ENCODE data around the gene CD55. TPM values are rescaled to one million over a fixed set of nuclear protein-coding genes. Genes with fewer than 3 reads are reported as not detected.

The CD55 gene
- total and polyA plus RNA-seq, 2 of the 8 experiments (the other 6 are each of a cell fraction or from before 2014, with no cell fraction given): 20.1 to 22.8 TPM

DNA sequence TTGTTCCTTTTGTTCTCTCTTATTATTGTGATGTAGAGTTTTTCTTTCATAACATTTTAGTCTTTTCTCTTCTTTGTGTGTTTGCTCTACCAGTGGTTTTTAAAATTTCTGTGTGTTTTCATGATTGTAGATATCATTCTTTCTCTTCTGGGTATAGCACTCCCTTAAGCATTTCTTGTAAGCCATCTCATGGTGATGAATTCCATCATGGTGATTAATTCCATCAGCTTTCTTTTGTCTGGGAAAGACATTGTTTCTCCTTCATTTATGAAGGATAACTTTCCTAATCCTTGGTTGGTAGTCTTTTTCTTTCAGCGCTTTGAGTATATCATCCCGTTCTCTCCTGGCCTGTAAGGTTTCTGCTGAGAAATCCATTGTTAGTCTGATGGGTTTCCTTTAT, 22.7 kb downstream of the CD55 start:
- H3K79me2 ChIP-seq (ENCODE audit: control insufficient read depth in 1 of 2, insufficient read depth in 2 of 2, low read length in 2 of 2): no peaks in the 10 kb centered on the region; a peak in 1 of 4 replicates
- no peak overlapping the region for H4K91ac ChIP-seq (replicated peaks; ENCODE audit: insufficient read length, low read length)
- H3K27me3 ChIP-seq (replicated peaks in 1 of 4; ENCODE audit: control insufficient read depth in 3 of 4, extremely low read depth in 1 of 4, insufficient read depth in 3 of 4, low read length in 3 of 4): no peaks in the 10 kb centered on the region
- H4K20me1 ChIP-seq (replicated peaks in 1 of 2; ENCODE audit: control insufficient read depth in 1 of 2, insufficient read depth in 2 of 2, low read length in 2 of 2): peaks cover 0 to 2% of the 10 kb centered on the region in 2 experiments
- no peak overlapping the region for H2AK5ac ChIP-seq (ENCODE audit: low read depth, low read length)
- H2BK15ac ChIP-seq (ENCODE audit: low read length): no peak overlapping the region
- H3K9ac ChIP-seq (replicated peaks in 1 of 4; ENCODE audit: extremely low read depth in 1 of 4, low read depth in 3 of 4, low read length in 3 of 4): no peak overlapping the region
- ChIA-PET CTCF (ENCODE audit: partially characterized antibody) (no interaction called here), POLR2A (ENCODE audit: partially characterized antibody) (interaction anchor here (1.7 kb wide), 1 partner anchor 22 kb away, joined by 4 read pairs; the partner anchor contains the start of gene CD55)
- H2BK5ac ChIP-seq (ENCODE audit: low read depth, low read length): no peak overlapping the region
- no peak overlapping the region for H3K18ac ChIP-seq (ENCODE audit: extremely low read depth, low read length)
- H3K4ac ChIP-seq (replicated peaks; ENCODE audit: insufficient read length, low read depth, low read length): no peak overlapping the region
- H3K4me3 ChIP-seq (ENCODE audit: extremely low read depth in 1 of 4, insufficient read depth in 2 of 4, low read depth in 3 of 4, low read length in 4 of 4): no peak overlapping the region
- H3K36me3 ChIP-seq (ENCODE audit: control insufficient read depth in 2 of 4, insufficient read depth in 4 of 4, low read length in 3 of 4): peaks cover 0 to 31% (median 4%) of the 10 kb centered on the region in 4 experiments; a peak in 5 of 8 replicates
- H3K23ac ChIP-seq (ENCODE audit: insufficient read length): no peak overlapping the region
- H3K79me1 ChIP-seq (ENCODE audit: low read depth, low read length): peaks cover 3% of the 10 kb centered on the region; the same call in 1 of the 2 replicates
- no peaks in the 10 kb centered on the region for H3K9me3 ChIP-seq (ENCODE audit: insufficient read depth in 2 of 2, low read depth in 1 of 2, low read length in 1 of 2)
- no peak overlapping the region for H2BK12ac ChIP-seq (ENCODE audit: low read depth, low read length)
- no peak overlapping the region for H2AFZ ChIP-seq (ENCODE audit: low read length)
- H4K8ac ChIP-seq (ENCODE audit: extremely low read depth, insufficient read depth, low read length): no peak overlapping the region
- H3K4me1 ChIP-seq (replicated peaks in 1 of 4; ENCODE audit: control insufficient read depth in 3 of 4, insufficient read depth in 4 of 4, low read length in 3 of 4): no peaks in the 10 kb centered on the region; a peak in 1 of 7 replicates
- H3K27ac ChIP-seq (ENCODE audit: low read depth, low read length): no peak overlapping the region
- no peak for DNase-seq (ENCODE audit: low read depth in 1 of 2, low spot score in 2 of 2)
- H2BK120ac ChIP-seq (replicated peaks; ENCODE audit: low read depth, low read length): no peak overlapping the region
- no peak overlapping the region for H2BK20ac ChIP-seq (ENCODE audit: low read length)
- no peaks in the 10 kb centered on the region for H3K23me2 ChIP-seq (ENCODE audit: low read depth, low read length)
- TF ChIP-seq CHD1 (IDR thresholded peaks at IDR 0.05; ENCODE audit: low read depth, low read length): no peak
- TF ChIP-seq SIN3A (conservative IDR thresholded peaks at IDR 0.05 in 1 of 2, IDR thresholded peaks at IDR 0.05 in 1 of 2; ENCODE audit: low read depth in 1 of 2, low read length in 2 of 2): no peak
- no peak for TF ChIP-seq TAF7 (optimal IDR thresholded peaks at IDR 0.05; ENCODE audit: borderline replicate concordance, low read depth, low read length)
- no peak for FAIRE-seq
- H3K4me2 ChIP-seq (ENCODE audit: insufficient read depth in 1 of 2, low read depth in 2 of 2, low read length in 2 of 2): no peak overlapping the region
- H4K5ac ChIP-seq (ENCODE audit: insufficient read length, low read depth, low read length): no peak overlapping the region
- no peak overlapping the region for H3K56ac ChIP-seq (replicated peaks; ENCODE audit: insufficient read length, low read depth, low read length)
- H3K14ac ChIP-seq (ENCODE audit: insufficient read length): no peak overlapping the region
- WGBS, 2 experiments (ENCODE audit: extremely low coverage in 1 of 2, insufficient coverage in 1 of 2, insufficient read length in 1 of 2, insufficient replicate concordance in 2 of 2, low coverage in 1 of 2, low lambda C conversion rate in 2 of 2, missing lambda C conversion rate in 1 of 2): 81% methylated on average over 2 of the region's 2 CpGs; no CpG with 5 or more reads in 1 of the 2 experiments
